ENCODE data around the gene LDHA. TPM values are rescaled to one million over a fixed set of nuclear protein-coding genes. Genes with fewer than 3 reads are reported as not detected.

The LDHA gene
- polyA plus RNA-seq, 2 of the 4 experiments (the other 2 are of a cell fraction): 2,571 to 4,418 TPM

DNA sequence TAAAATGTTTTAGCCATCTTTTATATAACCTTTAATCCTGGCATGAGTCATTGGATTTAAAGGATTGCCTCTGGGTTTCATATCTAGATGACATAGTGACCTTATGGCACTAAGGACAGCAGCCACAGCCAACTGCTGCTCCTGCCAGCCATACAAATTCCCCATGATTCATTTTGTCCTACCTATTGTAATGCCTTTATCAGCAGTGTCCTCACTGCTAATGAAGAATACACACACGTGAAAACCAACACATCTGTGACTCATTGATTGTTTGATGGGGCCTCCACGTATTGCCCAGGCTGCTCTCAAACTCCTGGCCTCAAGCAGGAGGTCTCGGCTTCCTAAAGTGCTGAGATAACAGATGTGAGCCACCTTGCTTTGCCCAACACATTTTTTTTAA is 63.1 kb downstream of the LDHA start (continued):
- TF ChIP-seq, protein P1, sequence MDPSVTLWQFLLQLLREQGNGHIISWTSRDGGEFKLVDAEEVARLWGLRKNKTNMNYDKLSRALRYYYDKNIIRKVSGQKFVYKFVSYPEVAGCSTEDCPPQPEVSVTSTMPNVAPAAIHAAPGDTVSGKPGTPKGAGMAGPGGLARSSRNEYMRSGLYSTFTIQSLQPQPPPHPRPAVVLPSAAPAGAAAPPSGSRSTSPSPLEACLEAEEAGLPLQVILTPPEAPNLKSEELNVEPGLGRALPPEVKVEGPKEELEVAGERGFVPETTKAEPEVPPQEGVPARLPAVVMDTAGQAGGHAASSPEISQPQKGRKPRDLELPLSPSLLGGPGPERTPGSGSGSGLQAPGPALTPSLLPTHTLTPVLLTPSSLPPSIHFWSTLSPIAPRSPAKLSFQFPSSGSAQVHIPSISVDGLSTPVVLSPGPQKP (IDR thresholded peaks at IDR 0.05; ENCODE audit: low read depth, low read length): no peak
- TF ChIP-seq, protein P2, sequence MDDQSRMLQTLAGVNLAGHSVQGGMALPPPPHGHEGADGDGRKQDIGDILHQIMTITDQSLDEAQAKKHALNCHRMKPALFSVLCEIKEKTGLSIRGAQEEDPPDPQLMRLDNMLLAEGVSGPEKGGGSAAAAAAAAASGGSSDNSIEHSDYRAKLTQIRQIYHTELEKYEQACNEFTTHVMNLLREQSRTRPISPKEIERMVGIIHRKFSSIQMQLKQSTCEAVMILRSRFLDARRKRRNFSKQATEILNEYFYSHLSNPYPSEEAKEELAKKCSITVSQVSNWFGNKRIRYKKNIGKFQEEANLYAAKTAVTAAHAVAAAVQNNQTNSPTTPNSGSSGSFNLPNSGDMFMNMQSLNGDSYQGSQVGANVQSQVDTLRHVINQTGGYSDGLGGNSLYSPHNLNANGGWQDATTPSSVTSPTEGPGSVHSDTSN (IDR thresholded peaks at IDR 0.05): no peak
- TF ChIP-seq HDAC2 (IDR thresholded peaks at IDR 0.05): no peak
- no peak for TF ChIP-seq JUNB (IDR thresholded peaks at IDR 0.05)
- TF ChIP-seq, protein P3, sequence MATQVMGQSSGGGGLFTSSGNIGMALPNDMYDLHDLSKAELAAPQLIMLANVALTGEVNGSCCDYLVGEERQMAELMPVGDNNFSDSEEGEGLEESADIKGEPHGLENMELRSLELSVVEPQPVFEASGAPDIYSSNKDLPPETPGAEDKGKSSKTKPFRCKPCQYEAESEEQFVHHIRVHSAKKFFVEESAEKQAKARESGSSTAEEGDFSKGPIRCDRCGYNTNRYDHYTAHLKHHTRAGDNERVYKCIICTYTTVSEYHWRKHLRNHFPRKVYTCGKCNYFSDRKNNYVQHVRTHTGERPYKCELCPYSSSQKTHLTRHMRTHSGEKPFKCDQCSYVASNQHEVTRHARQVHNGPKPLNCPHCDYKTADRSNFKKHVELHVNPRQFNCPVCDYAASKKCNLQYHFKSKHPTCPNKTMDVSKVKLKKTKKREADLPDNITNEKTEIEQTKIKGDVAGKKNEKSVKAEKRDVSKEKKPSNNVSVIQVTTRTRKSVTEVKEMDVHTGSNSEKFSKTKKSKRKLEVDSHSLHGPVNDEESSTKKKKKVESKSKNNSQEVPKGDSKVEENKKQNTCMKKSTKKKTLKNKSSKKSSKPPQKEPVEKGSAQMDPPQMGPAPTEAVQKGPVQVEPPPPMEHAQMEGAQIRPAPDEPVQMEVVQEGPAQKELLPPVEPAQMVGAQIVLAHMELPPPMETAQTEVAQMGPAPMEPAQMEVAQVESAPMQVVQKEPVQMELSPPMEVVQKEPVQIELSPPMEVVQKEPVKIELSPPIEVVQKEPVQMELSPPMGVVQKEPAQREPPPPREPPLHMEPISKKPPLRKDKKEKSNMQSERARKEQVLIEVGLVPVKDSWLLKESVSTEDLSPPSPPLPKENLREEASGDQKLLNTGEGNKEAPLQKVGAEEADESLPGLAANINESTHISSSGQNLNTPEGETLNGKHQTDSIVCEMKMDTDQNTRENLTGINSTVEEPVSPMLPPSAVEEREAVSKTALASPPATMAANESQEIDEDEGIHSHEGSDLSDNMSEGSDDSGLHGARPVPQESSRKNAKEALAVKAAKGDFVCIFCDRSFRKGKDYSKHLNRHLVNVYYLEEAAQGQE (IDR thresholded peaks at IDR 0.05): no peak
- TF ChIP-seq SMC3 (IDR thresholded peaks at IDR 0.05): no peak
- no peak for TF ChIP-seq TFCP2L1 (CRISPR knock-in tag; IDR thresholded peaks at IDR 0.05)
- no peak for TF ChIP-seq EHMT2 (IDR thresholded peaks at IDR 0.05; ENCODE audit: low read depth)
- TF ChIP-seq POLR2A (IDR thresholded peaks at IDR 0.05; ENCODE audit: low read length): no peak

Small RNAs within 50 kb of the gene (small RNA-seq; reads per million reads assigned to genes)
- 0 to 10.6 (median 3.3) reads per million in 6 experiments for gene MIR3159

Other genes with a start within 250 kb of the LDHA start
- gene MRGPRX4, start 221.7 kb upstream of the LDHA start, polyA plus RNA-seq (2011; rRNA removed): not detected in 2 replicates
- not detected in 3 replicates for gene MRGPRX4, start 221.7 kb upstream of the LDHA start, polyA plus RNA-seq (2017; fragmentation: RNase III; extraction: RNeasy Plus Mini Kit Qiagen cat#74134 plus additional on column Dnase treatment)
- gene SAA4, start 157.8 kb upstream of the LDHA start, polyA plus RNA-seq (2011; rRNA removed): not detected in 2 replicates
- not detected in 3 replicates for gene SAA4, start 157.8 kb upstream of the LDHA start, polyA plus RNA-seq (2017; fragmentation: RNase III; extraction: RNeasy Plus Mini Kit Qiagen cat#74134 plus additional on column Dnase treatment)
- 0.09 and 0.13 TPM in 2 replicates for gene SAA2, start 145.9 kb upstream of the LDHA start, polyA plus RNA-seq (2011; rRNA removed)
- gene SAA2, start 145.9 kb upstream of the LDHA start, polyA plus RNA-seq (2017; fragmentation: RNase III; extraction: RNeasy Plus Mini Kit Qiagen cat#74134 plus additional on column Dnase treatment): not detected in 3 replicates
- gene SAA1, start 128.3 kb upstream of the LDHA start, polyA plus RNA-seq (2011; rRNA removed): 0.29 TPM in 1 of 2 replicates, not detected in the other
- 0.37 to 0.64 TPM (median 0.44 TPM) in 3 replicates for gene SAA1, start 128.3 kb upstream of the LDHA start, polyA plus RNA-seq (2017; fragmentation: RNase III; extraction: RNeasy Plus Mini Kit Qiagen cat#74134 plus additional on column Dnase treatment)
- 29.1 and 30.2 TPM in 2 replicates for gene HPS5, start 72.4 kb upstream of the LDHA start, polyA plus RNA-seq (2011; rRNA removed)
- 18.0 to 18.4 TPM (median 18.4 TPM) in 3 replicates for gene HPS5, start 72.4 kb upstream of the LDHA start, polyA plus RNA-seq (2017; fragmentation: RNase III; extraction: RNeasy Plus Mini Kit Qiagen cat#74134 plus additional on column Dnase treatment)
- gene GTF2H1, start 72.0 kb upstream of the LDHA start, polyA plus RNA-seq (2011; rRNA removed): 52.0 and 56.0 TPM in 2 replicates
- 36.3 to 39.4 TPM (median 38.8 TPM) in 3 replicates for gene GTF2H1, start 72.0 kb upstream of the LDHA start, polyA plus RNA-seq (2017; fragmentation: RNase III; extraction: RNeasy Plus Mini Kit Qiagen cat#74134 plus additional on column Dnase treatment)
- gene LDHC, start 17.8 kb downstream of the LDHA start, polyA plus RNA-seq (2011; rRNA removed): 0.23 and 0.30 TPM in 2 replicates
- gene LDHC, start 17.8 kb downstream of the LDHA start, polyA plus RNA-seq (2017; fragmentation: RNase III; extraction: RNeasy Plus Mini Kit Qiagen cat#74134 plus additional on column Dnase treatment): 0.12 to 0.17 TPM (median 0.15 TPM) in 3 replicates
- not detected in 2 replicates for gene LDHAL6A, start 61.3 kb downstream of the LDHA start, polyA plus RNA-seq (2011; rRNA removed)
- not detected in 3 replicates for gene LDHAL6A, start 61.3 kb downstream of the LDHA start, polyA plus RNA-seq (2017; fragmentation: RNase III; extraction: RNeasy Plus Mini Kit Qiagen cat#74134 plus additional on column Dnase treatment)
- 161 and 233 TPM in 2 replicates for gene TSG101, start 132.4 kb downstream of the LDHA start, polyA plus RNA-seq (2011; rRNA removed)
- 111 to 116 TPM (median 112 TPM) in 3 replicates for gene TSG101, start 132.4 kb downstream of the LDHA start, polyA plus RNA-seq (2017; fragmentation: RNase III; extraction: RNeasy Plus Mini Kit Qiagen cat#74134 plus additional on column Dnase treatment)
- gene UEVLD, start 194.2 kb downstream of the LDHA start, polyA plus RNA-seq (2011; rRNA removed): 36.7 and 41.2 TPM in 2 replicates
- gene UEVLD, start 194.2 kb downstream of the LDHA start, polyA plus RNA-seq (2017; fragmentation: RNase III; extraction: RNeasy Plus Mini Kit Qiagen cat#74134 plus additional on column Dnase treatment): 30.6 to 36.5 TPM (median 34.7 TPM) in 3 replicates
- 1.6 and 1.7 TPM in 2 replicates for gene MISFA, start 205.2 kb downstream of the LDHA start, polyA plus RNA-seq (2011; rRNA removed)
- 5.0 to 8.4 TPM (median 6.3 TPM) in 3 replicates for gene MISFA, start 205.2 kb downstream of the LDHA start, polyA plus RNA-seq (2017; fragmentation: RNase III; extraction: RNeasy Plus Mini Kit Qiagen cat#74134 plus additional on column Dnase treatment)
- 16.2 and 24.6 TPM in 2 replicates for gene SPTY2D1, start 239.8 kb downstream of the LDHA start, polyA plus RNA-seq (2011; rRNA removed)
- 14.1 to 14.9 TPM (median 14.1 TPM) in 3 replicates for gene SPTY2D1, start 239.8 kb downstream of the LDHA start, polyA plus RNA-seq (2017; fragmentation: RNase III; extraction: RNeasy Plus Mini Kit Qiagen cat#74134 plus additional on column Dnase treatment)

Data from A549 (cell line).